ENCODE measurements around the gene CHD2. TPM values are rescaled to one million over a fixed set of nuclear protein-coding genes. Genes with fewer than 3 reads are reported as not detected.

CHD2 gene
- total RNA-seq, 8 experiments from 2014 or later, result 58.0 to 129 (median 94.2) TPM

- WGBS, 10 experiments, result 60 to 100% (median 77%) methylated on average over 1 to 5 of the region's 5 CpGs; no CpG with 5 or more reads in 3 of the 10 experiments
- Histone ChIP-seq H3K4me3 (no peak overlapping the region), H3K4me1 (replicated peaks in 1 of 2) (peaks cover 71 to 79% of the 10 kb centered on the region in 2 donors), H3K27ac (no peak overlapping the region)
- in situ Hi-C loops (cut with MboI; ENCODE audit: low pct_unique_long_range_greater_than_20kb in 2 of 9, low sequenced_read_pairs in 9 of 9, unreplicated experiment in 9 of 9), result loop anchor here in 3 of 9 experiments (25.0 kb wide), 5 partner anchors 185 to 910 kb away; no protein-coding TSS in a partner anchor
- ATAC-seq (replicated peaks in 6 of 8), result no peak
Observed at GRCh38 chr15:93076875-93077274, 176.8 kb downstream of the CHD2 start.

Other genes with a start within 250 kb of the CHD2 start
- gene FAM174B, start 244.5 kb upstream of the CHD2 start, total RNA-seq, result 10 to 100 TPM in 1 of 8 experiments, 1 to 10 TPM in 7; 2.9 to 13.8 (median 8.0) TPM
- 100 to 1,000 TPM in 2 of 8 experiments, 10 to 100 TPM in 6; 10.2 to 154 (median 49.2) TPM for gene RGMA, start 188.9 kb downstream of the CHD2 start, total RNA-seq

All from motor neuron (in vitro differentiated cells).